Putamen (tissue), 1 donor: ENCODE data around the gene CKS1B.

ENCODE experiments used
- DNase-seq: peaks from one replicate; pipeline ENCODE4 v3.0.0-alpha.2; 2016; ENCODE audit warnings: low spot score

Gene CKS1B

DNA sequence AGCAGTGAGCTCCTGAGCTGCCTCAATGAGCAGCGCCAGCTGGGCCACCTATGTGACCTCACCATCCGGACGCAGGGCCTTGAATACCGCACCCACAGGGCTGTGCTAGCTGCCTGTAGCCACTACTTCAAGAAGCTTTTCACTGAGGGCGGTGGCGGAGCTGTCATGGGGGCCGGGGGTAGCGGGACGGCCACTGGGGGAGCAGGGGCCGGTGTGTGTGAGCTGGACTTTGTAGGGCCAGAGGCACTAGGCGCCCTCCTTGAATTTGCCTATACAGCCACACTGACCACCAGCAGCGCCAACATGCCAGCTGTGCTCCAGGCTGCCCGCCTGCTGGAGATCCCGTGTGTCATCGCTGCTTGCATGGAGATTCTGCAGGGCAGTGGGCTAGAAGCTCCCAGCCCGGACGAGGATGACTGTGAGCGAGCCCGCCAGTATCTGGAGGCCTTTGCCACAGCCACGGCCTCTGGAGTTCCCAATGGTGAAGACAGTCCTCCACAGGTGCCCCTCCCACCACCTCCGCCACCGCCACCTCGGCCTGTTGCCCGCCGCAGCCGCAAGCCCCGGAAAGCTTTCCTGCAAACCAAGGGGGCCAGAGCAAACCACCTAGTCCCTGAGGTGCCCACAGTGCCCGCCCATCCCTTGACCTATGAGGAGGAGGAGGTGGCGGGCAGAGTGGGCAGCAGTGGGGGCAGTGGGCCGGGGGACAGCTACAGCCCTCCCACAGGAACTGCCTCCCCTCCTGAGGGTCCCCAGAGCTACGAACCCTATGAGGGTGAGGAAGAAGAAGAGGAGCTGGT is 40.4 kb downstream of the CKS1B start:
- DNase-seq, result no peak

DNA sequence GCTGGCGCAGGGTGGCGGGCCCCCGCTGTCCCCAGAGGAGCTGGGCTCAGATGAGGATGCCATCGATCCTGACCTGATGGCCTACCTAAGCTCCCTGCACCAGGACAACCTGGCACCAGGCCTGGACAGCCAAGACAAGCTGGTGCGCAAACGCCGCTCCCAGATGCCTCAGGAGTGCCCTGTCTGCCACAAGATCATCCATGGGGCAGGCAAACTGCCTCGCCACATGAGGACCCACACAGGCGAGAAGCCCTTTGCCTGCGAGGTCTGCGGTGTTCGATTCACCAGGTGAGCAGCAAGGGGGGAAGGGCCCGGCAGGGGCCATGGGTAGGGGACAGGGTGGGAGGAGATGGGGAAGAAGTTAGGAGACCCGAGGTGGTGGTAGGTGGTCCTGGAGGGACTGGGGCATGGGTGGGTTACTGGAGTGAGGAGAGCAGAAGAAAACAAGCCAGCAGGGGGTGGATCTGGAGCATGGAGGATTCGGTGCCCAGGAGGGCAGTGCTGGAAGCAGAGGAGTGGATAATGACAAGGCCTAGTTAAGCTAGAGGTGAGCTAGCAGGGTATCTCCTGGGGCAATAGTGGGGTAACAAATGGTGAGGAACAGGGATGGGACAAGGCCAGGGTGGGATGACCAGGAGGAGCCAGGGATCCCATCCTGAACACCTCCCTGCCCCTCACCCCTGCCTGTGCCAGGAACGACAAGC is 41.2 kb downstream of the CKS1B start:
- DNase-seq, result no peak

DNA sequence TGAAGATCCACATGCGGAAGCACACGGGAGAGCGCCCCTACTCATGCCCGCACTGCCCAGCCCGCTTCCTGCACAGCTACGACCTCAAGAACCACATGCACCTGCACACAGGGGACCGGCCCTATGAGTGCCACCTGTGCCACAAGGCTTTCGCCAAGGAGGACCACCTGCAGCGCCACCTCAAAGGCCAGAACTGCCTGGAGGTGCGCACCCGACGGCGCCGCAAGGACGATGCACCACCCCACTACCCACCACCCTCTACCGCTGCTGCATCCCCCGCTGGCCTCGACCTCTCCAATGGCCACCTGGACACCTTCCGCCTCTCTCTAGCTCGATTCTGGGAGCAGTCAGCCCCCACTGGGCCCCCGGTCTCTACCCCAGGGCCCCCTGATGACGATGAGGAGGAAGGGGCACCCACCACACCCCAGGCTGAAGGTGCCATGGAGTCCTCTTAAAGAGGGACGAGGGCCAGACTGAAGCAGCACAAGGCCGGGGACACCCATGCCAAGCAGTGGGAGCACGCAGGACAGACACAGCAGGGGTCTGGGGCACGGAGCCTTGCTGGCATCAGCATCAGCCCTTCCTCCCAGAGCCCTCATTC is 41.9 kb downstream of the CKS1B start:
- DNase-seq, result no peak

DNA sequence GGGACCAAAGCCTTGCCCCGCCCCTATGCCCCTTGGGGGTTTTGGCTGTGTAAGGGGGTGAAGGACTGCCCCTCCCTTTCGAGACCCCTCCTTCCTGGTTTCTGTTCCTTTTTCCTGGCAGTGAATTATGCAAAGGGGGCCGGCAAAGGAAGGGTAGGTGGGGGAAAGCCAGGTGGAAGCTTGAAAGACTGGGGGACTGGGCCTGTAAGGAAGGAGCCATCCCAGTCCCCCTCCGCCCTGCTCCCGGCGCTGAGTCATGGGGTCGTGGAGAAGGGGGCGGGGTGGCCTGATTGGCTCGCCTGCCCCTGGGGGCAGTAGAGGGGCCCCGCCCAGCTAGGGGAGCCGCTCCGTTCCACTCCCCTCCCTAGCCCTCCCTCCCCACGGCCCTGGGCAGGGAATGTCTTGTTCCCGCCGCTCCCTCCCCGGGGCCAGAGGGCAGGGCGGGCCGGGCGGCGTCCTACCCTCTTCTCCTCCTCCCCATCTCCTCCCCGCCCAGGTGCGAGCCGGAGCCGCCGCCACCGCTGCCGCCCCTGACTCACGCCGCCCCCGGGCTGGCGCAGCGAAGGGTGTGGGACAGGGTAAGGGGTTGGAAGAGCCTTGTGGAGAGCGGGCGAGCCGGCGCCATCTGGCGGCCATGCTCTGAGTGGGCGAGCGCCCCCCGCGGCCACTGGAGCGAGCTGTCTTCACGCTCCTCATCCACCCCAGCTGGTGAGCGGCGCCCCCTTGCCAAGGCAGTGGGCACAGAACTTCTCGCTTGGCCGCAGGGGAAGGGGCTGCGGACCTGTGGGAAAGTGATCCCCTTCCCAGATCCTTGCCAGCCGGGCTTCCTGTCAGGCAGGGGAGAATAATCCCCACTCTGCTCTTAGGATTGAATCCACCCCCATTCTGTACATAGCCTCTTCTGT is 42.8 kb downstream of the CKS1B start:
- peak; percentile 85 for DNase-seq

DNA sequence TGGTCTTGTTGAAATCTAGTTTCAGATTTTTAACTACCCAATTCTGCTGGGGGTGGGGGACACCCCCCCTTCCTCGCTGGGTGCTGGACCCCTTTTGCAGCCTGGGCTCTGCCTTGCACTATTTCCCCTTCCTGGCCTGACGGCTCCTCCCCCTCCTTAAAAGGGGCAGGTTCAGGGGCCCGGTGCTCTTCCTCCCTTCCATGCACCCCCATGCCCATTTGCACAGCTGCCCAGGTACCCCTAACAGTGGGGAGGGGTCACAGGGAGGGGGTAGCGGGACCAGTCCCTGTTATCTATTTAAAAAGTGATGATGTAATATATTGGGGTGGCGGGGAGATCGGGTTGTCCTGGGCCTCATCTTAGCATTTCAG is 43.5 kb downstream of the CKS1B start:
- DNase-seq, result no peak

DNA sequence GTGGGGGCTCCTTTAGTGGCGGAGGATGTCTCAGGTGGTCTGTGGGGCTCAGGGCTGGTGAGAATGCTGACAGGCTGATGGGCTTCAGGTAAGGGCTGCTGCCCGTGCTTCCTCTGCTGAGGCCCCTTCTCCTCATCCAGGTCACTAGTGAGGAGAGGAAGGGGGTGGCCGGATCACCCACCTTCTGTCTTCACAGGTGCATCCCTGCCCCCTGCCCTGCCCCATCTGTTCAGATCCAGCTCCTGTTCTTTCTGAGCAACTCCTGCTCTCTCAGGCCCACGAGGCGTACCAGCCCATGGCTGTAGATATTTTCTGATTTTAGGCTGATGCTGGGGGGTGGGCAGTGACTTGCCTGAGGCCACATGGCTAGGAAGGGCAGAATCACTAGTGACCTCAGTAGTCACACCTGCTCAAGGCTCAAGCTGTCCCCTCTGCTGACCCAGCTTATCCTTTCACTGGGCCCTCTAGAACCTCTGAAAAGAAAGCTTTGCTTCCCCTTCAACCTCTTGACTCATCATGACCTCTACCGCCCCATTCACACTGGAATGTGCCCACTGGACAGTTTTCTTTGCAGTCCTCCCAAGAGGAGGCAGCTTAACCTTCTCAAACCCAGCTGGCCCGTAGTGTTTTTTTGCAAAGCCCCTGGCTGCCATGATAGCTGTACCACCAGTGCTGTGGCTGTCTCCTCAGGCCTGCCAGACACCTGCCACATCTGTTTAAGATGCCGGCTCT is 44.3 kb downstream of the CKS1B start:
- DNase-seq, result no peak

DNA sequence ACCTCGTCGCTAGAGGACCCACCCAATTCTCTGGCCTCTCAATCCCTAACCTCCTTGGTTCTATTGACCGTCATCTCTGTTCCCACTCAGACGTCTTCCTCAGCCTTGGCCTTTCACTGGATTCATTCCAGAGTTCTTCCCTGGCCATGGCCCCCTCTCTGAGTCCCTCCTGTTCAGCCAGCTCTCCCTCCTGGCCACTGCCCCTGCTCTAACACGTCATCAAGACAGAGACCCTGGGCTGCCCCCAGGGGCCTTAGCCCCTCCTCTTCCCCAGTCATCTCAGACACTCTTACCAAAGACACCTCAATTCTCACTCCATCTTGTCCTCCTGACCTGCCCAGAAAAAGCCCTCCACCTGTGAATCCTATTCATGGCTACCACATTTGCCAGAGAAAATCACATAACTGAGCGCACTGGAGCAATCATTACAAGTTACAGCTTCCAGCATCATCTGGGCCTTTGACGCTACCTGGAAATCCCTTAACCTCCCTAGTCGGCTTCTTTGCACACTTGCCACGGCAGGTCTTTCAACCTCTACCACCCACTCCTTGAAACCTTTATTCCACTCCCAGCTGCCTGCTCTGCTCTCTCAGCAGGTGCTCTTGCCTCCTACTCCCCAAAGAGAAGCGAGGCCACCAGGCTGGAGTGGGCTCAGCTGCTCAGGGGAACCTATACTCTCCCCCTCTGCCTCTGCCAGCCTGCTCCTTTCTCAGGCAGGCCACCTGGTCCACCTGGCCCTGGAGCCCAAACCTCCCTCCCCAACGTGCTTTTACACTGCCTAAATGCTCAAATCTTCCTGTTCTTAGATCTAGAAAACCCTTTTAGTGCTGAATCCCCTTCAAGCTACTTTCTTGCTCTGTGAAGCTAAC is 45.1 kb downstream of the CKS1B start:
- DNase-seq, result peak; percentile 50

DNA sequence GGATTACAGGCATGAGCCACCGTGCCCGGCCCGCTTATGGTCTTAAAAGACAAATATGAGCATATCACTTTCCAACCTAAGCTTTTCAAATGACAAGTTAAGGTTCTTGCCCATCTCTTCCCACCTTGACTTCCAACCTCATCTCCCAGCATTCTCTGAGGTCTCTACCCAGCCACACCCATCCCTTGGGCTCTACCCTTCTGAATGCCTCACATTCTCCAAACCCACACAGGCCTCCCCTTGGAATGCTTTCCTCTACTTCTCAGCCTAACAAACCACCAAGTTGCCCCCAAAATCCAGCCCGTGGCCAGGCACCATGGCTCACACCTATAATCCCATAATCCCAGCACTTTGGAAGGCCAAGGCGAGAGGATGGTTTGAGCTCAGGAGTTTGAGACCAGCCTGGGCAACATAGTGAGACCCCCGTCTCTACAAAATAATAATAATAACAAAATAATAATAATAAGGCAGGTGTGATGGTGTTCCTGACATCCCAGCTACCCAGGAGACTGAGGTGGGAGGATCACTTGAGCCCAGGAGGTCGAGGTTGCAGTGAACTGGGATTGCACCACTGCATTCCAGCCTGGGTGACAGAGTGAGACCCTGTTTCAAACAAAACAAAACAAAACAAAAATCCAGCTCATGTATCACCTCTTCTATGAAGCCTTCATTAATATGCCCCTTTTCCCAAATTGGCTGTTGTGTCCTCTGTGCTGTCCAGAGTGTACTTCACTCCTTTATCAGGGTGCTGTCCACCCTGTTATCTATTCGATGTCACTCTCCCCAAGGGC is 47.9 kb downstream of the CKS1B start:
- DNase-seq, result no peak

DNA sequence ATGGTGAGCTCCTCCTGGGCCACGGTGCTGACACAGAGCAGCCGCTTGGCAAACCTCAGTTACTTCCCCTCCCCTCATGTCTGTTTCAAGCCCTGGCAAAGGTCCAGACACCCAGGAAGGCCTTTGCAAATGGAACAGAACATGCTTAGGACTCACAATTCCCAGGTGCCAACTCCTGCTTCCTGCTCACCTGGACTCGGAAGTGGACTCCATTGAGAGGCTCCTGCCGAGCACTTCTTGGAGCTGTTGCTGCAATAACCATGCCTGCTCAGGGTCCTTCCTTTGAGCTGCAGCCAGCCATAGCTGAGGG is 48.4 kb downstream of the CKS1B start:
- DNase-seq, result no peak

DNA sequence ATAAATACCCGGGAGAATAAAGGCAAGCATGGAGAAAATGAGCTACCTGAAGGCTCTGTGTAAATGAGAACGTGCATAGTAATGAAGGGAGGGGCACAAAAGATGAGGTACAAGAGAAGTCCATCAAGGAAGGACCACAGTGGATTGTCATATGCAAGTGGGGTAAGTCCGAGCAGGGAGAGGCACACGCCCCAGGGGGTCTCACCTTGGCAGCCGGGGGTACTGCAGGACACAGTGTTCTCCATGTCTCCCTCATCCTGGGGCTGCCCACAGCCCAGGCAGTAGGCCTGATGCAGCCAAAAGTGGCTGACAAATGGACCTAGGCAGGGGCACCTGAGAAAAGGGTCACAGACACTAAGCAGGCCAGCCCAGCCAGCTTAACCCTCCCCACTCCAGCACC is 49.1 kb downstream of the CKS1B start:
- no peak for DNase-seq

DNA sequence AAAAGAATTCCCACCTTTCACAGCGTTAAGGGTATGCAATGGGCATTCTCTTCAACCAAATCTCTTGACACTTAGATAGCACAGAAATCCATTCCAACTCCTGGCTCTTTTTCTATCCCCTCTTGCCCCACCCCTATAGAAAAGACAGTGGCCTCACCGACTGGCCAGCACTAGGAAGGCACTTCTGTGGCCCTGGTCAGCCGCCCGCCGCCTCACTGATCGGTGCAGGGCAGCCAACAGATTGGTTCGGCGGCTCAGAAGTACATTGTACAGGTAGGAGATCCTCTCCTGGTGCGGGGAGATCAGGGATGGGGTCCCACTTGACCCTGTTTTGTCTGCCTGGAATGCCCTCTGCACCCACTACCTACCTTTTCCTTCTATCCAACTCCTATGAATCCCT is 49.8 kb downstream of the CKS1B start:
- DNase-seq, result no peak

DNA sequence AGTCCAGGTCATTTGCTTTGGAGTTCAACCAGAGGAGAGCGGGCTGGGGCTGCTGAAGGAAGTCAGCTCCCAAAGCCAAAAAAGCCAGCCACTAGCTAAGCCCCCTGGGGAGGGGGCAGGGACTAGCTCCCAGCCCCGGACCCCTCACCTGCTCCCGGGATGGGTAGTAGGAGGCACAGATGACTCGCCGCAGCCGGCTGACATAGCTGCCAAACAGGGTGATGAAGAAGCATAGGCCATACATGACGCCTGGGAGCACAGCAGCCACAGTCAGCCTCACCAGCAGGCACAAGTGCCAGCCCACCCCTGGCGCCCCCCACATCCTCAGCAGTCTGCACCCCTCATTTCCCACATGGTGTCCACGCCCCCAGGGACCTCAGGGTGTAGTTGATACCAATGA is 51.7 kb downstream of the CKS1B start:
- no peak for DNase-seq

DNA sequence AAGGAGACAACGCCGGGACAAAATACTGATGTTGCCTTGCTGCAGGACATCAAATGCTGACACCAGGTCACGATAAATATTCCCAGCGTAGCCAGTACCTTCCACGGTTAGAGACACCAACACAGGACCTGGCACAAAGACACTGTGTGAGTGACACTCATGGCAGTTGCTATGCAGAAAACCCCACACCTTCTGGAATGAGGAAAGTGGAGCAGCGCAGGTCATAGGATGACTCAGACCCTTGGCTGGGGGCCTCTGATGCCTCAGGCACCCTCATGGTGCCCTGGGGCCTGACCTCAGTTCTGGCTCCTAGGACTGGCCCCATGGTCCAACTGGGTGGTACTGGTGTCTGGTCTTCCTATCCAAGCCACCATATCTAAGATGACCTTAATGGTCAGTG is 52.1 kb downstream of the CKS1B start:
- no peak for DNase-seq
